Choroid plexus epithelial cell (primary cell): ENCODE measurements around the gene CACNA2D3.

Source experiments
- DNase-seq: peaks from one replicate; pipeline ENCODE4 v3.0.0-alpha.2; 2010; ENCODE audit warnings: low read depth
- H3K4me3 ChIP-seq: 2 replicates; pipeline ENCODE4 v1.5.1; 2011; ENCODE audit warnings: low read depth, mild to moderate bottlenecking, control low read depth, low read length, moderate library complexity
- TF ChIP-seq, protein P1 (sequence below): conservative IDR thresholded peaks from 2 replicates; pipeline ENCODE4 v1.5.1; 2011; ENCODE audit warnings: low read depth, mild to moderate bottlenecking, control low read depth, inconsistent platforms, low read length, moderate library complexity

CACNA2D3 gene

GRCh38 chr3:54543446-54543845, 421.1 kb downstream of the CACNA2D3 start:
- TF ChIP-seq, protein P1, sequence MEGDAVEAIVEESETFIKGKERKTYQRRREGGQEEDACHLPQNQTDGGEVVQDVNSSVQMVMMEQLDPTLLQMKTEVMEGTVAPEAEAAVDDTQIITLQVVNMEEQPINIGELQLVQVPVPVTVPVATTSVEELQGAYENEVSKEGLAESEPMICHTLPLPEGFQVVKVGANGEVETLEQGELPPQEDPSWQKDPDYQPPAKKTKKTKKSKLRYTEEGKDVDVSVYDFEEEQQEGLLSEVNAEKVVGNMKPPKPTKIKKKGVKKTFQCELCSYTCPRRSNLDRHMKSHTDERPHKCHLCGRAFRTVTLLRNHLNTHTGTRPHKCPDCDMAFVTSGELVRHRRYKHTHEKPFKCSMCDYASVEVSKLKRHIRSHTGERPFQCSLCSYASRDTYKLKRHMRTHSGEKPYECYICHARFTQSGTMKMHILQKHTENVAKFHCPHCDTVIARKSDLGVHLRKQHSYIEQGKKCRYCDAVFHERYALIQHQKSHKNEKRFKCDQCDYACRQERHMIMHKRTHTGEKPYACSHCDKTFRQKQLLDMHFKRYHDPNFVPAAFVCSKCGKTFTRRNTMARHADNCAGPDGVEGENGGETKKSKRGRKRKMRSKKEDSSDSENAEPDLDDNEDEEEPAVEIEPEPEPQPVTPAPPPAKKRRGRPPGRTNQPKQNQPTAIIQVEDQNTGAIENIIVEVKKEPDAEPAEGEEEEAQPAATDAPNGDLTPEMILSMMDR: no peak
- no peak overlapping the region for H3K4me3 ChIP-seq
- DNase-seq: no peak

DNA sequence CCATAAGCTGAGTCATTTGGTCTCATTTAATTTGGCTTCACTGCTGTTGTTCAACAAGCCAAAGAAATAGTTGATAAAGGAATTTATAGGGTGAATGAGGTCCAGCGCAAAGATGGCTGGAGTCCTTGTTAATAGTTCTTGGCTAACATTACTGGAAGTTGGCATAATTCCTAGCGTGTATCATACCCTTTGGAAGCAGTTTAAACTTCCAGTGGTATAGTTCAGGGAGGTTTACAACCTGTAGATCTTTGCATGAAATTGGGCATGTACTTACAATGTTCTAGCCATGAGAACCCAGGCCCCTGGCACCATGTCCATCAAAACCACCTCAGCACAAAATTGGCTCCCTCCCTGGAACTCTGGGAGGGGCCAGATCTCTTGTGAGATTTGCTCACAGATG, 424.7 kb downstream of the CACNA2D3 start:
- TF ChIP-seq, protein P1: no peak
- no peak overlapping the region for H3K4me3 ChIP-seq

DNA sequence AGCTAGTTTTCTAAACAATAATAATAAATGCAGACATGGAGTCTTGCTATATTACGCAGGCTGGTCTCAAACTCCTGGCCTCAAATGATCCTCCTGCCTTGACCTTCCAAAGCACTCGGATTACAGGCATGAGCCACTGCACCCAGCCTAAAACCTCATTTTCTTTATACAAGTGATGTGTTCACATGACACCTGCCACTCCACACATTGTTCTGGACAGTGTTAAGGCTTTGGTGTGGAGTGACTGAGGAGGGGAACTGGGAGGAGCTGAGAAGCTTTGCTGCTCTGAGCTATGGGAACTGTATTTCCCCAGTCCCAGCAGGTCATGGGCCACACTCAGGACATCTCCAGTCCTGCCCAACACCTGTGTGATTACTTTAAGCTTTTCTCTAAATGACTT, 425.5 kb downstream of the CACNA2D3 start:
- no peak for DNase-seq
- TF ChIP-seq, protein P1: no peak
- H3K4me3 ChIP-seq: no peak overlapping the region

More for the DNA sequence above, 424.7 kb downstream of the CACNA2D3 start:
- no peak for DNase-seq

DNA sequence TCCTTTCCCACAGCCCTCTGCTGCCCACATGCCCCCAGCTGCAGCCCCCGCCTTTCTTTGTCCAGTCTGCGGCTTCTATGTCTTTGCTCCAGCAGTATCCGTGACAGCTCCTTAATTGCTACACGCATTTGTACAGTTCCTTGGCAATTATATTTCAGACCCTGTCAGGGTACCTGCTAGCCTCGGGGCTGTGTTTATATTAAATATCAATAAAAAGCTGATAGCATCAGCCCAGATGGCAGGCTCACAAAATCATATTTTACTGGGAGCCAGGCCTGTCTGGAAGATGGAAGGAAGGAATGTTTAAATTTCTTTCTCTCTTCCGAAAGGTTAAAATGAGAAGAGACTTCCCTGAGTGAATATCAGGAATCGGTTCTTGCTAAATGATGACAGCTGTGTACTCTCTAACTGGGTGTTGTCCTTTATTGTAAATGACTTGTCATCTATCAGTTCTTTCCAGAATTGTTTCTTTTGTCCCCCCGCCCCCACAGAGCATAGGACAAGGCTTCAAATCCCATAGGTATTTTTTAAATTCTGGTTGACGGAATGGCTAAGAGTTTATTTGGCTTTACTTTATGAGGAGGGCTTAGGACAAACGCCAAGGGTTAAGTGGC, 427.4 kb downstream of the CACNA2D3 start:
- H3K4me3 ChIP-seq: no peak overlapping the region
- no peak for DNase-seq
- TF ChIP-seq, protein P1: no peak

- DNase-seq: no peak
- H3K4me3 ChIP-seq: no peak overlapping the region
- TF ChIP-seq, protein P1: no peak
These were observed 428.0 kb downstream of the CACNA2D3 start for GRCh38 chr3:54550221-54550977.

DNA sequence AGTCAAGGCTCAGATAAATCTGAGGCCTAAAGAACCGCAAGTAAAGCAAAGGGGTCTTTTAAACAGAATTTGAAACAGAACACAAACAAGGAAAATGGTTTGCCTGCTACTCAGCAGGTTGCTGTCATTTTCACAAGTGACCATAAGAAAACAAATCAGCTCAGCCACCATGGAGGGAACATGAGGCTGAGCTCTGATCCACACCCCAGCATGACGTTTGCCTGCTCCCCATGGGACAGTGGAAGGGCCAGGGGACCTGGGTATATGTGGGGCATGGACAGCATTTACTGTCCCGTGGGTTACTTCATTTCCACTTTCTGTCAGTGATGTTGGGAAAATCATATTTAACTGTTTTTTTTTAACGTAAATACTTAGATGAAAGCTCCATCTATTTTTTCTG, 434.3 kb downstream of the CACNA2D3 start:
- no peak overlapping the region for H3K4me3 ChIP-seq
- DNase-seq: no peak
- TF ChIP-seq, protein P1: no peak
